A172 (cell line): ENCODE measurements around the gene RHCG. TPM values are rescaled to one million over a fixed set of nuclear protein-coding genes. Genes with fewer than 3 reads are reported as not detected.

Experiments
- DNase-seq: peaks from one replicate; pipeline ENCODE4 v3.0.0-alpha.2; 2015; ENCODE audit warnings: low spot score
- total RNA-seq: library from RNA; depleted of rRNA; stranded (reverse); fragments of >200 nt; shearing (Covaris generic); gene quantifications from 2 replicates; pipeline ENCODE4 v1.2.3, GENCODE V29; 2014; rRNA removed

The RHCG gene
- not detected in 2 replicates for total RNA-seq

GRCh38 chr15:89496155-89497098, at the start of gene RHCG:
RHCG (minus strand) TSS chr15:89496583; CDS start chr15:89496544, 39 bp downstream.
- DNase-seq: no peak

DNA sequence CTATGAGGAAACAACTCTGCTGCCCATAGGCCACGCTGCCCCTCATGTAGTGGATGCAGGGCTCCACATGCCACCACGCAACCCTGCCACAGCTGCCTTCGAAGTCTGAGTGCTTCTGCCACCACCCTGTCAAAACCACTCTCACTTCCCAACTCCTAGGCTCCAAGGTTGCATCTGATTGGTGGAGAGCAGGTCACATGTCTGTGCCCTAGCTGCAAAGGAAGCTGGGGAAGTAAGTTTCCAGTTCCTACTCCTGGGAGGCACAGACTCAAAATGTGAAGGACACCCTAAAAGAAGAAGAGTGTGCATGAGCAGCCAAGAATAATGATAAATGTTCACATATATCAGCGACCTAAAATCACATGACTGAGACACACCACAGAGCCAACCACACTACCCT, 47.0 kb upstream of the RHCG start:
- no peak for DNase-seq

DNA sequence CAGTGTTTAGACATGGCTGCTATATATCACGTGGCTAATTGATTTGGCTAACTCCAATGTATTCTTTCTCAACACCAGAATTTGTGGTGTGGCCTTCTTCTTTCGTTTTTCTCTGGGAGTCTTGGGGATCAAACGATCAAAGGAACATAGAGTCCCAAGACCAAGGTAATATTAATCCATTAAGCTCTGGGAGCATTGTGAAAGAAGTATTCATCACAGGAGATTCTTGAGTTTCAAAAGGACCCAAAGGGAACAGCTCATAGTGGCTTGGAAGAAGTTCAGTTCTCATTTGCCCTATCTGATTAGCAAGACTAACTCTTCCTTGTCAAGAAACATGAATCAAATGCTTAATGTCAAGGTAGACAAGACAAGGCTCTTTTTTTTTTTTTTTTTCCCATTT, 46.0 kb upstream of the RHCG start:
- no peak for DNase-seq

DNA sequence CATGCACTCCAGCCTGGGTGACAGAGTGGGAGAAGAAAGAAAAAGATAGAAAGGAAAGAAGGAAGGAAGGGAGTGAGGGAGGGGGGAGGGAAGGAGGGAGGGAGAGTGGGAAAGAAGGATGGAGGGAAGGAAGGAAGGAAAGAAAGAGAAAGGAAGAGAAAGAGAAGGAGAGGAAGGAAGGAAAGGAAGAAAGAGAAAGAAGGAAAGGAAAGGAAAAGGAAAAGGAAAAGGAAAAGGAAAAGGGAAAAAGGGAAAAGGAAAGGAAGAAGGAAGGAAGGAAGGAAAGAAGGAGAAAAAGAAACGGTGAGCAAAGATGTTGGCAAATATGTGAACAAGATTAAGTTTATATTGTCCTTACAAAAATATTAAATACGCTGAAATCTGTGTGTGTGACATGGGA, 42.6 kb upstream of the RHCG start:
- DNase-seq: no peak

DNA sequence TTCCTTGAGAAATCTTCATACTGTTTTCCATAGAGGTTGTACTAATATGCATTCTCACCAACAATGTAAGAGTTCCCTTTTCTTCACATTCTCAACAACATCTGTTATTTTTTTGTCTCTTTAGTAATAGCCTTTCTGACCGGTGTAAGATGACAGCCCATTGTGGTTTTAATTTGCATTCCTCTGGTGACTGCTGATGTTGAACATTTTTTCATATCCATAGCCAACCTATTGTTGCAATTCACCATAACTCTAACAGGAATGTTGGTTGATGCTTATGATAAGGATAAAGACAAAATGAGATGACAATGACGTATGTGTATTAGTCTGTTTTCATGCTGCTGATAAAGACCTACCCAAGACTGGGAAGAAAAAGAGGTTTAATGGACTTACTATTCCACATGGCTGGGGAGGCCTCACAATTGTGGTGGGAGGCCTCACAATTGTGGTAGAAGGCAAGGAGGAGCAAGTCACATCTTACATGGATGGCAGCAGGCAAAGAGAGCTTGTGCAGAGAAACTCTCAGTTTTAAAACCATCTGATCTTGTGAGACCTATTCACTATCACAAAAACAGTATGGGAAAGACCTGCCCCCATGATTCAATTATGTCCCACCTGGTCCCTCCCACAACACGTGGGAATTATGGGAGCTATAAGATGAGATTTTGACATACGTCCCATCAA, 37.6 kb upstream of the RHCG start:
- peak; percentile 18 for DNase-seq

DNA sequence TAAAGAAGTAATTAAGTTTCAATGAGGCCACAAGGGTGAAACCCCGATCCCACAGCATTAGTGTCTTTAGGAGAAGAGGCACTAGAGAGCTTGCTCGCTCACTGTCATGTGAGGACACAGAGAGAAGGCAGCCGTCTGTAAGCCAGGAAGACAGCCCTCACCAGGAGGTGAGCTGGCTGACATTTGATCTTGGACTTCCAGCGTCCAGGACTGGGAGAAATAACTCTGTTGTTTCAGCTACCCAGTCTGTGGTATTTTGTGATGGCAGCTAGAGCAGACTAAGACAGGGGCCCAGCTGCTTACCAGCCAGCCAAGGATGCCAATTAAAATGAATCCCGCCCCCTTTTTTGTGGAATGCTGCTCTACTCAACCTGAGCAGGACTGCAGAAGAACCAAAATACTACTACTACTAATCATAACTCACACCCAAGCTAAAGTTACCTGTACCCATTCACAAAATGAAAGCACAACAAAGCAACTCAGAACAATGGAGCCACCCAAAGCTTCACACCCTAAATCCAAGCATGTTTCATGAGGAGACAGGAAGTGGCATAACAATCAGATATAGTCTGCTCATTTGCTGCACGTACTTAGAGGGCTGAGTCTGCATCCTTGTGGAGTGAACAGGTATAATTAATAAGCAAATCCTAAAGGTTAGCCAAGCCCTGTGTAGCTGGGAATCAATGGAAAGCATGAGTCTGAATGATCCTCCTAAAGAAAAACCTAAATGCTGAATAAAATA, 35.6 kb upstream of the RHCG start:
- DNase-seq: peak; percentile 7

DNA sequence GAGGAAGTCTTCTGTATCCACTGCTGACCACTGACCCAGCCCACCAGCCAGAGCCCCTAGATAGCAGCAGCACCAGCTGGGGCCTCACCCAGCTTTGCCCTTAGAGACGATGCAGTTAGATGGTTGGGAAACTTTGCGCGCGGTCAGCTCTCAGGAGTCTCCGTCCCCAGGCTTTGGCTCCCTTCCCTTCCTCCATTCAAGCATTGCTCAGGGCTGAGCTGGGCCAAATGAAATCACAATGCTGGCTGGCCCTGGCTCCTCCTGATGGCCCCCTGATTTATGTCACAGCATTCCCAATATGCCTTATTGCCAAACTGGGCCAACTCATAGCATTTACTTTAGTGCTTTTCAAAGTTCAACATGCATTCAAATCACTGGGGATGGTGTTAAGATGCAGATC, 34.6 kb upstream of the RHCG start:
- DNase-seq: no peak

GRCh38 chr15:89528757-89529352, 32.5 kb upstream of the RHCG start:
- no peak for DNase-seq

DNA sequence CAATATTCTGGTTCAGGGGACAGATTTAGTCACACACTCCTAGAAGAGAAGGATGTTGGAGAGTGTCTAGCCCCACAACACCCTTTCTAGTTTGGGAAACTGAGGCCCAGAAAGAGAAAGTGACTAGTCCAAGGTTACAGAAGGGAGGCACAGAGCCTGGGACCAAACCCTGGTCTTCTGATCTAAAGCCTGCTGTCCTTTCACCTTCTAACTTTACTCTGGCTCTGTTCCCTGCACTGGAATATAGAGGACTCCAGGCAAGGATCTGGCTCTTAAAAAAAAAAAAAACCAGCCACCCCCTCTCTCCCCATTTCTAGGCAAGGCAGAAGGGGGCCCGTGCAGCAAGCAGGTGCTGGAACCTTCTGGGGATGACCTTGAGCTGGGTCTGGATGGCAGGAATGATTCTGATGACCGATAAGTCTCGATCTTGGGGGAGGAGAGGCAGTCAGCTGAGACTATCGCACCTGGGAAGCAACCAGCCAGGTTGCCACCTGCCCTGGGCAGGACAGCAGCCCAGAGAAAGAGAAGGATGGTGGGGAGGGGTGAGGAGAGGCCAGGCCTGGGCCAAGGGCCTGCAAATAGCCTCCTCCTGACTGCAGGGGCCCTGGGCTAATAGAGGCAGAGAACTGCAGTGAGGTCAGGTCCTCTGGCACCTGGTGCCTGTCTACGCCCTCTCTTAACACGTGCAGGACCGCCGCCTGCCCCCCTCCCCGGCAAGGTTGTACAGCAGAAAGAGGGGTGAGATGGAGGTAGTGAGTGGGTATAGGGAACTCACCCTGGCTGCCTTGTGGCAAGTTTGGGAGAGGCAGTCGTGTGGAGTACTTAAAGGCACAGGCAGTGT, 30.4 kb upstream of the RHCG start:
- DNase-seq: no peak

DNA sequence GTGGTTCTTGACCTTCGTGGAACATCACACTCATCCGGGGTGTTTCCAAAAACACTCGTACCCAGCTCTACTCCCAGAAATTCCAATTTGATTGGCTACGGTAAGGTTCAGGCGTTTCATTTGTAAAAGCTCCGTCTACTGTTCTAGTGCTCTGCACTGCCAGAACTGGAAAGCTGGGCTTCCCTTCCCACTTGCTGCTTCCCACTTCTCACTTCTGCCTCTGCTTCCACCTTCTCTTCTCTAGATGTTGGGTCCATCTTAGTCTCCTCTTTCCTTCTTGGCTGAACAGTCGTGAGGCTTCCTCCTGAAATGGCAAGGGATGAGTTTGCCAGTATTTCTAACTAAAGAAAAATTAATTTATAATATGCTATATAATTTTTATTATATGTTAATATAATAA, 29.8 kb upstream of the RHCG start:
- DNase-seq: no peak

DNA sequence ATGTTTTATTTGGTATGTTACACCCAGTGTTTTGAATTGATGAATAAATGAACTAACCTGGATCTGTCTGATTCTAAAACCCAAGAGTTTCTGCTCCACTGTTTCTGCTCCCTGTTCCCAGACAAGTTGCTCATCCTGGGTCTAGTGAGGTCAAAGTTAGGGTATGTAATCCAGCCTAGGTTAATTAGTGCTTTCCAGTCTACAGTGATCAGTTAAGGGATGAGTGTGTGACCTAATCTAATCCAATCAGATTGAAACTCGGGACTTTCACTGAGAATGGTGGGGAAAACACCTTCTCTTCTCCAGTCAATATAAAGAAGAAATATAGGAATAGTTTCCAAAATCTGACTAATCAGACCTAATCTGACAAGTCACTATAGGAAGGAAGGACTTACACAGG, 27.8 kb upstream of the RHCG start:
- no peak for DNase-seq

GRCh38 chr15:89523101-89523500, 26.7 kb upstream of the RHCG start:
- DNase-seq: no peak

DNA sequence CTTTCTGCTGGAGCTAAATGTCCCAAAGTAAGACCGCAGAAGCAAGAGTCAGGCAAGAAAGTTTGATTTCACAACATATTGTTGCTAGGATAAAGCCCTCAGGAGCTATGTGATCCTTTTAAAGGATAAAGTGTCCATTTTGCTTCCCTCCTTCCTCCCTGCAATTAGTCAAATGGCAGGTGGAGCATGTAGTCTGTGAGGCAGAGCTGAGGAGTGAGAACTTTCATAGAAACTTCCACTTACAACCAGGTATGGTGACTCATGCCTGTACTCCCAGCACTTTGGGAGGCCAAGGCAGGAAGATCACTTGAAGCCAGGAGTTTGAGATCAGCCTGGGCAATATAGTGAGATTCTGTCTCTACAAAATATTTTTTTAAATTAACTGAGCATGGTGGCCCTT, 25.2 kb upstream of the RHCG start:
- no peak for DNase-seq

GRCh38 chr15:89515477-89515876, 19.1 kb upstream of the RHCG start:
- no peak for DNase-seq

DNA sequence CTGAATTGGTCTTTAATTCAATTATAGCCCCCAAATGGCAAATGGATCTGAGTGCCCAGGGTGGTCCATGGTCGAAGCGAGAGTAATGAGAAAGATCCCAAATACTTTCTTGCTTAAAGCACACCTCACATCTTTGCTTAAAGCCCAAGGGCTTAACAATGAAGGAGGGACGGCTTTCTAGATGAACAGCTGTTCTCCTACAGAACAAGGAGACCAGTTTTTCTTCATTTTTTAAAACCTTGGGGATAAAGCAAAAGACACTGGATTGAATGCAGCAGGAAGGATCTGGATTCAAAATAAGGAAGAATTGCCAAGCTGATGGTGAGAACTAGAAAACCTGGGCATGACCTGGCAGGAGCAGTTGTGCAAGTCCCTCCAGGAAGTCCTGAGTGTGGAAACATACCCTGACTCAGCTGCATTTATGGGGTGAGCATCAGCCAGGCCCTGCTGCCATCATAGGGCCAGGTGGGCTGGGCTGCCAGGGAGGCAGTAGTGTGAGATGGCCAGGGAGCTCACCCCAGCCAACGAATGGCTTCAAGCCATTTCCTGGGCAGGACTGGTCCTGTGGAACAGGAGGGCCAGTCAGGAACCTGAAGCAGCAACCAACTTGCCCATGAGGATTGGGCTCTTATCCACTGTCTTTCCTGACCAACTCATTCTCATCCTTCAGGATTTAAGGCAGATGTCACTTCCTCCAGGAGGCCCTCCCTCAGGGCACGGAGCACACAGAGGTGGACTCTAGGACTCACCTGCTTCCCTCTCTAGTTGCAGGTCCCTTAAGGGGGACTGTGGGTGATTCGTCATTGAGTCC, 18.4 kb upstream of the RHCG start:
- no peak for DNase-seq

- DNase-seq: no peak
Measured at GRCh38 chr15:89514186-89514585, 17.8 kb upstream of the RHCG start.

GRCh38 chr15:89513284-89513683, 16.9 kb upstream of the RHCG start:
- DNase-seq: no peak

- no peak for DNase-seq
Measured at GRCh38 chr15:89512631-89513030, 16.2 kb upstream of the RHCG start.

GRCh38 chr15:89506026-89506686, 9.8 kb upstream of the RHCG start:
- DNase-seq: no peak

- no peak for DNase-seq
Measured at GRCh38 chr15:89504166-89504565, 7.8 kb upstream of the RHCG start.
